A549 (cell line): ENCODE results near the gene SENP6.

ENCODE experiments used
- NFE2L2 ChIP-seq: fragments of 150-350 bp; conservative IDR thresholded peaks from 2 replicates; pipeline ENCODE4 v1.6.1; 2014; ENCODE audit warnings: low read length
- POLR2A ChIP-seq: IDR thresholded peaks from 2 replicates; pipeline ENCODE4 v1.6.1; 2012; ENCODE audit warnings: mild to moderate bottlenecking, low read length
- TP53 ChIP-seq: fragments of 250-450 bp; sonication (Bioruptor Pico); IDR thresholded peaks from 2 replicates; pipeline ENCODE4 v1.5.0; 2021; ENCODE audit warnings: mild to moderate bottlenecking, moderate library complexity
- TF ChIP-seq, protein P1 (sequence below): fragments of 200-600 bp; sonication (generic); IDR thresholded peaks from 2 replicates; pipeline ENCODE4 v1.6.1; 2016; ENCODE audit warnings: antibody characterized with exemption, mild to moderate bottlenecking, moderate library complexity
- TF ChIP-seq, protein P2 (sequence below): fragments of >200 bp; sonication (Bioruptor Twin); formaldehyde crosslinking; IDR thresholded peaks from 3 replicates; pipeline ENCODE4 v1.6.1; 2016
- TF ChIP-seq, protein P3 (sequence below): fragments of >200 bp; sonication (Bioruptor Twin); formaldehyde crosslinking; IDR thresholded peaks from 3 replicates; pipeline ENCODE4 v1.5.1; 2016

DNA sequence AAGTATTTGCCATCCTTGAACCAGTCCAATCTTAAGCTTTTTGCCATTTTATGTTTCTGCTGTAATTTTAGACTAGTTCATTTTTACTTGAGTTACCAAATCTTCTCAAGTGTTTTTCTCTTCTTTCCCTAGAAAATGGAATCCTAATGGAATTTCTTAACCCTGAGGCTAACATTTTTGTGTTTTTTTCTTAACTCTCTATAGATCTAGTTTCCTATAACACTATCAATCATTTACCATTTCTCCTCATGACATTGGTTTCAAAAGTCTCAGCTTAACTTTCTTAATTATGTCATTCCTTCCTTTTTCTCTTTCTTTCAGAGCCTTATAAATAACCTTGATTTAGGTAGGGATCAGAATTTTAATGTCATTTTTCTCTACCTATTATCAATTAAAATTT is 54.8 kb downstream of the SENP6 start:
- TF ChIP-seq, protein P1, sequence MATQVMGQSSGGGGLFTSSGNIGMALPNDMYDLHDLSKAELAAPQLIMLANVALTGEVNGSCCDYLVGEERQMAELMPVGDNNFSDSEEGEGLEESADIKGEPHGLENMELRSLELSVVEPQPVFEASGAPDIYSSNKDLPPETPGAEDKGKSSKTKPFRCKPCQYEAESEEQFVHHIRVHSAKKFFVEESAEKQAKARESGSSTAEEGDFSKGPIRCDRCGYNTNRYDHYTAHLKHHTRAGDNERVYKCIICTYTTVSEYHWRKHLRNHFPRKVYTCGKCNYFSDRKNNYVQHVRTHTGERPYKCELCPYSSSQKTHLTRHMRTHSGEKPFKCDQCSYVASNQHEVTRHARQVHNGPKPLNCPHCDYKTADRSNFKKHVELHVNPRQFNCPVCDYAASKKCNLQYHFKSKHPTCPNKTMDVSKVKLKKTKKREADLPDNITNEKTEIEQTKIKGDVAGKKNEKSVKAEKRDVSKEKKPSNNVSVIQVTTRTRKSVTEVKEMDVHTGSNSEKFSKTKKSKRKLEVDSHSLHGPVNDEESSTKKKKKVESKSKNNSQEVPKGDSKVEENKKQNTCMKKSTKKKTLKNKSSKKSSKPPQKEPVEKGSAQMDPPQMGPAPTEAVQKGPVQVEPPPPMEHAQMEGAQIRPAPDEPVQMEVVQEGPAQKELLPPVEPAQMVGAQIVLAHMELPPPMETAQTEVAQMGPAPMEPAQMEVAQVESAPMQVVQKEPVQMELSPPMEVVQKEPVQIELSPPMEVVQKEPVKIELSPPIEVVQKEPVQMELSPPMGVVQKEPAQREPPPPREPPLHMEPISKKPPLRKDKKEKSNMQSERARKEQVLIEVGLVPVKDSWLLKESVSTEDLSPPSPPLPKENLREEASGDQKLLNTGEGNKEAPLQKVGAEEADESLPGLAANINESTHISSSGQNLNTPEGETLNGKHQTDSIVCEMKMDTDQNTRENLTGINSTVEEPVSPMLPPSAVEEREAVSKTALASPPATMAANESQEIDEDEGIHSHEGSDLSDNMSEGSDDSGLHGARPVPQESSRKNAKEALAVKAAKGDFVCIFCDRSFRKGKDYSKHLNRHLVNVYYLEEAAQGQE, result no peak
- TF ChIP-seq POLR2A (no peak), NFE2L2 (no peak), TP53 (CRISPR knock-in tag) (no peak)
- TF ChIP-seq, protein P2, sequence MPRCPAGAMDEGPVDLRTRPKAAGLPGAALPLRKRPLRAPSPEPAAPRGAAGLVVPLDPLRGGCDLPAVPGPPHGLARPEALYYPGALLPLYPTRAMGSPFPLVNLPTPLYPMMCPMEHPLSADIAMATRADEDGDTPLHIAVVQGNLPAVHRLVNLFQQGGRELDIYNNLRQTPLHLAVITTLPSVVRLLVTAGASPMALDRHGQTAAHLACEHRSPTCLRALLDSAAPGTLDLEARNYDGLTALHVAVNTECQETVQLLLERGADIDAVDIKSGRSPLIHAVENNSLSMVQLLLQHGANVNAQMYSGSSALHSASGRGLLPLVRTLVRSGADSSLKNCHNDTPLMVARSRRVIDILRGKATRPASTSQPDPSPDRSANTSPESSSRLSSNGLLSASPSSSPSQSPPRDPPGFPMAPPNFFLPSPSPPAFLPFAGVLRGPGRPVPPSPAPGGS, result no peak
- TF ChIP-seq, protein P3, sequence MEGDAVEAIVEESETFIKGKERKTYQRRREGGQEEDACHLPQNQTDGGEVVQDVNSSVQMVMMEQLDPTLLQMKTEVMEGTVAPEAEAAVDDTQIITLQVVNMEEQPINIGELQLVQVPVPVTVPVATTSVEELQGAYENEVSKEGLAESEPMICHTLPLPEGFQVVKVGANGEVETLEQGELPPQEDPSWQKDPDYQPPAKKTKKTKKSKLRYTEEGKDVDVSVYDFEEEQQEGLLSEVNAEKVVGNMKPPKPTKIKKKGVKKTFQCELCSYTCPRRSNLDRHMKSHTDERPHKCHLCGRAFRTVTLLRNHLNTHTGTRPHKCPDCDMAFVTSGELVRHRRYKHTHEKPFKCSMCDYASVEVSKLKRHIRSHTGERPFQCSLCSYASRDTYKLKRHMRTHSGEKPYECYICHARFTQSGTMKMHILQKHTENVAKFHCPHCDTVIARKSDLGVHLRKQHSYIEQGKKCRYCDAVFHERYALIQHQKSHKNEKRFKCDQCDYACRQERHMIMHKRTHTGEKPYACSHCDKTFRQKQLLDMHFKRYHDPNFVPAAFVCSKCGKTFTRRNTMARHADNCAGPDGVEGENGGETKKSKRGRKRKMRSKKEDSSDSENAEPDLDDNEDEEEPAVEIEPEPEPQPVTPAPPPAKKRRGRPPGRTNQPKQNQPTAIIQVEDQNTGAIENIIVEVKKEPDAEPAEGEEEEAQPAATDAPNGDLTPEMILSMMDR, result no peak
